ENCODE measurements around the gene AFTPH.

- TF ChIP-seq SNRNP70 (optimal IDR thresholded peaks at IDR 0.05; ENCODE audit: low read depth, low read length) (no peak), POLR2A (conservative IDR thresholded peaks at IDR 0.05) (no peak), ZNF717 (CRISPR knock-in tag; IDR thresholded peaks at IDR 0.05) (no peak), ZNF79 (CRISPR knock-in tag; IDR thresholded peaks at IDR 0.05; ENCODE audit: low read depth) (no peak), POLR2AphosphoS5 (IDR thresholded peaks at IDR 0.05; ENCODE audit: control insufficient read depth, insufficient read depth, low read depth, low read length) (no peak), ELF4 (CRISPR knock-in tag; IDR thresholded peaks at IDR 0.05) (no peak), ZNF140 (CRISPR knock-in tag; IDR thresholded peaks at IDR 0.05) (no peak), BCL6 (CRISPR knock-in tag; IDR thresholded peaks at IDR 0.05) (no peak), ZNF592 (IDR thresholded peaks at IDR 0.05) (no peak), CBX3 (IDR thresholded peaks at IDR 0.05; ENCODE audit: borderline replicate concordance in 1 of 2, low read length in 2 of 2) (no peak)
These were observed 70.3 kb downstream of the AFTPH start for GRCh38 chr2:64594226-64594989.

Measured in K562 (cell line).